ENCODE results near the gene TMEM63A.

GRCh38 chr1:225875044-225875815, 7.0 kb downstream of the TMEM63A start:
- TF ChIP-seq CTCF (IDR thresholded peaks at IDR 0.05 in 8 of 11, conservative IDR thresholded peaks at IDR 0.05 in 3 of 11) (no peak), POLR2A (IDR thresholded peaks at IDR 0.05) (no peak), POLR2AphosphoS5 (IDR thresholded peaks at IDR 0.05) (no peak)

All from spleen (tissue), 7 donors.